ENCODE data around the gene SSC5D.
"Not testable (repeated sequence)": the region's sequence is repeated elsewhere in the genome, so short reads cannot be mapped to it uniquely, and the experiment has no call there.

The SSC5D gene

DNA sequence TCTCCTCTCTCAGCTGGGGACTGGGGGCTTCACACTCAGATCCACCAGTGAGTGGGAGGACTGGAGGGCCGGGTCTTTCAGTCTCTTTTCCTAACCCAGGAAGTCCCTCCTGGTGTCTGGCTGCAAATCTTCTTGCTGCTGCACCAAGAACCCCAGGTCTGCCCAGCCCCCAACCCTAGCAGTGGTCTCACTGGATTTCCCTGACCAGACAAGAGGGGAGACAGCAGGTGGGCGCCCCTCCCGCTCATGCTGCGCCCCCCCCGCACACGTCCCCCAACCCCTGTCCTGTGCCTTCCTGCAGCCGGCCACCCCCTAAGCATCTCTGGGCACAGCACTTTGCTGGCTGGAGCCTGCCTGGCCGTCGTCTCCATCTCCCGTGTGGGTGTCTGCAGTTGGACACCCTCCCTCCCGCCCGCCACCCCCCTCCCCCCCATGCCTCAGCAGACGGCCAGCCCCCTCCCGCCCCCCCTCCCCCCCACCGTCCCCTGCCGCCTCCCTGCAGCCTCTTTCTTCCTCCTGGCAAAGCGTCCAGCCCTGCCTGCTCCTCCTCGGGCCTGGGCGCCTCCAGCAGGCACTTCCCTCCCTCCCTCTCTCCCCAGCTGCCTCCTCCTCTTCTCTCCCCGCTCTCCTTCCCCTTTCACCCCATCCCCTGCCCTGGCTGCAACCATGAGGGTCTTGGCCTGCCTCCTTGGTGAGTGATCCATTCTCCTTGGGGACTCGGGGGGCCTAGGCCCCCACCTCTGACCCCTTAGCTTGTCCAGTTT, at the start of gene SSC5D:
SSC5D (plus strand) TSS at position 513 of the 764 bp plus-strand sequence; CDS start at position 667, 154 bp downstream.
- no peak for FAIRE-seq

DNA sequence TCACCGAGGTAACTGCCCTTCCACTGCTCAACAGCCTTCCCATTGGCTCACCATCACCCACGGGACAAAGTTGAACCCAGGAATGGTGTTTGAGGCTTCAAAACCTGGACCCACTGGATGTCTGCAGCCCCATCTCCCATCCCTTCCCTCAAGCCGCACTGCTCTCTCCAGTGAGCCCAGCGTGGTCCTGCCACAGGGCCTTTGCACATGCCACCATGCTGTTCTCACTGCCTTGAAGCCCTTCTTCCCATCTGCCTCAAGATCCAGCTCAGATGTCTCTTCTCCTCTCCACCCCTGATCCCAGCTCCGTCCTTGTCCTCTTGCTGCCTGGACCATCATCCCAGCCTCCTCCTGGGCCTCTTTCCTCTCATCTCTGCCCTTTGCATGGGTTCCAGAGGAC, 49.2 kb upstream of the SSC5D start:
- no peak for FAIRE-seq

DNA sequence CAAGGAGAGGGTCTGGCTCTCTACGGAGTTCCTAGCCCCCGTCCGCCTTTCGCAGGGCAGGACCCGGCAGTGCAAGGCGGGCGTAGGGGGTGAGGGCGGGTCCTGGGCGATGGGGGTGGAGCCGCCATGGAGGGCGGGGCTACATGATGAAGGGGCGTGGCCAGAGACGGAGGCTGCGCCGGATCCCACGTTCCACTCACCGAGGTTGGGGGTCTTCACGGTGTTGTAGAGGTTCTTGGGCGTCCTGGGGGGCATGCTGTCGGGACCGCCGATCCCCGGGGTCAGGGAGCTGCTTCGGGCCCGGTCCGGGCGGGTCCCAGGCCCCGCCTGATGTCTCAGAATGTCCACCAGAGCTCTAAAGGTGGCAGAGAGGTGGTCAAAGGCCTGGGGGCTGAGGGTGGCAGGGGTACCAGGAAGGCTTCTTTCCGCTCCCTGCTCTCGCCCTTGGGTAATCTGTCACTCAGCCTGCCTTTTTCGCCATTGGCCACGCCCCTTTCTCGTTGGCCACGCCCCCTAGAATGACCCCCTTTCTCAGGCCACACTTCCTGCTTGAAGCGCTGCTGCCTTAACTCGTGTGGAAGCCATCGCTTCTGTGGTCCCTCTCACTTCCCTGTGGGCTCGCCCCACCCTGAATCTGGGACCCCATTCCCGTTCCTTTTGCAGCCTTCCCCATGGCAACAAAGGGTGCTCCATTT, 47.7 kb upstream of the SSC5D start:
- FAIRE-seq = no peak

DNA sequence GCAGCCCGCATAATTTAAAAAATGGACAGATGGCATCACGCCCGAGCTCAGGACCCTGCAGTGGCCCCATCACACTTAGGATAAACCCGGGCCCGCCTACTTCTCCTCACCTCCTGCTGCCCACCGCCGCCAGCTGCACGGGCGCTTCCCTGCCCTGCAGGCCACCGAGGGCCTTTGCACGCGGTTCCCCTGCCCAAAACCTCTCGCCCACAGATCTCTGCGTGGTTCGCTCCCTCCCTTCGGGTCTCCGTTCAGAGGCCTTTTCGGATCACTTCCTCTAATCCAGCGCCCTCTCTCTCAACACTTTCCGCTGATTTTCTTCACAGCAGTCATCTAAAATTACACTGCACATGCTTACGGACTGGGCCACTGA, 46.9 kb upstream of the SSC5D start:
- no peak for FAIRE-seq

DNA sequence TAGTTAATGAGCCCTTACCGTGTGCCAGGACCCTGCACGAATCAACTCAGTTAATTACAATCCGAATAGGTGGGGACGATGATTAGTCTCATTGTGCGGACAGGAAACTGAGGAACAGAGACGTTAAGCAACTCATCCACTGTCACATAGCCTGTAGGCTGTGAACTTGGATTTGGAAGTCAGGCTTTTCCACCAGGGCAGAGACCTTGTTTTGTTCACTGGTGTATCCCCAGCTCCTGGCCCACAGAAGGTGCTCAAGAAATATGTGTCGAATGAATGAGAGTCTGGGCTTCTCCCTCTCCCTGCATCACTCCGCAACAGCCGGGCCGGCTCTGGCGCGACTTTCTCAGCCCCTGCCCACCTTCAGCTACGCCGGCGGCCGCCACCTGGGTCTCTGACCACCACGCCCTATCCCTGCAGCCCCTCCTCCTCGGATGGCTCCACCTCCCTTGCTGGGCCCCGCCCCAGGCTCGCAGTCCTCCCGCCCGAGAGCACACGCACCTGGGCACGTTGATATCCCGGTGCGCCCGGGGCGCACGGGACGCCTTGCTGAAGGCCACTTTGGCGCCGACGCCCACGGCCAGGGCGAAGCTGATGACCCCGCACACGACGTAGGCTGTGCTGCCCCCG, 46.4 kb upstream of the SSC5D start:
- no peak for FAIRE-seq

DNA sequence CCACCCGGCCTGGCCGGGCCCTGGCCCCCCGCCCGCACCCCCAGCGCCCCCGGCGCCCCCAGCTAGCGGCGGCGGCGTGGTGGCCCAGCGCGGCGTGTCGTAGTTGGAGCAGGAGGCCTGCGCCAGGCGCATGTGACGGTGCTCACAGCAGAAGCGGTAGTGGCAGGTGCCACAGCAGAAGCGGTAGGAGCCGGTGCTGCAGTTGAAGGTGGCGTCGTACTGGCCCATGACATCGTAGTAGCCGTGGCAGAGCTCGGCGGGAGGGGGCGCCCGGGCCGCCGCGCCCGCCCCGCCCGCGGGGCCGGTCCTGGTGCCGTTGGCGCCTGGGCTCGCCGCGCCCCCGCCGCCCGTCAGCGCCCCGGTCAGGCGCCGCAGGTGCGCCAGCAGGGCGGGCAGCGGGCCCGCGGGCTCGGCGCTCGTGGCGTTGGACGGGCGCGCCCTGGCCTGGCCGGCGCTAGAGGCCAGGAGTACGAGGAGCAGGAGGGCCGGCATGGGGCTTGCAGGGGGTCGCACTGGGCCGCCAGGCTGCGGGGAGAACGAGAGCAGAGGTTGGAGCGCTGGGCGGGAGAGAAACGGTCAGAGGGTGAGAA, 45.8 kb upstream of the SSC5D start:
- FAIRE-seq = no peak

DNA sequence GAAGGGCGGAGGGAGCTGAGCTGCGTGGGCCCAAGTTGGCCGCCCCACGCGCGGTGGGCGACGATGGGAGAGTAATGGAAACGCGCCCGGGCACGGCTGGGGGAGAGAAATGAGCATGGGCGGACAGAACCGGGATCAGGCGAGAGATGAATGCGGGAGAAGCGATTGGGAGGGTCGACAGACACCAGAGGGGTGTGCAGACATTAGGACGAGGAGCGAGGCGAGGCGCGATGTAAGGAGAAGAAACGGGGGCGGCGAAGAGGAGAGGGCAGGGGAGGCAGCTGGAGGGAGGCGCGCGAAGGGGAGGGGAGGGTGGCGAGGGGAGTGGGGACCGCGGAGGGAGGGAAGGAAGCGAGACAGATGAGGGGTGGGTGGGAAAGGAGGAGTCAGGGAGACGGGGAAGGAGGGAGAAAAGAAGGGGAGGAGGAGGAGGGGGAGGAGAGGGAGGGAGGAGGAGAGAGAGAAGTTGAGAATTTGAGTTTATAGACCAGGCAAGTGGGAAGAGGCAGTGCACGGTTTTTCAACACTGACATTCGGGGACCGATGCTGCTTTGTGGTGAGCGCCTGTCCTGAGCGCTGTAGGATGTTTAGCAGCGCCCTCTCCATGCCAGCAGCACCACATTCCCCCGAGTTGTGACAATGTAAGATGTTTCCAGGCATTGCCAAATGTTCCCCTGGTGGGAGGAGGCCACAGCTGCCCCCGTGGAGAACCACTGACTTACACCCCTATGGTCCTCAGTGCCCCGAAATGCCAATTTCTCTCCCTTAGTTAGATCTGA, 45.0 kb upstream of the SSC5D start, which contains the start of gene SHISA7:
SHISA7 (minus strand) TSS at position 256 of the 779 bp plus-strand sequence. CDS start 437 bp downstream, outside the sequence.
- no peak for FAIRE-seq

DNA sequence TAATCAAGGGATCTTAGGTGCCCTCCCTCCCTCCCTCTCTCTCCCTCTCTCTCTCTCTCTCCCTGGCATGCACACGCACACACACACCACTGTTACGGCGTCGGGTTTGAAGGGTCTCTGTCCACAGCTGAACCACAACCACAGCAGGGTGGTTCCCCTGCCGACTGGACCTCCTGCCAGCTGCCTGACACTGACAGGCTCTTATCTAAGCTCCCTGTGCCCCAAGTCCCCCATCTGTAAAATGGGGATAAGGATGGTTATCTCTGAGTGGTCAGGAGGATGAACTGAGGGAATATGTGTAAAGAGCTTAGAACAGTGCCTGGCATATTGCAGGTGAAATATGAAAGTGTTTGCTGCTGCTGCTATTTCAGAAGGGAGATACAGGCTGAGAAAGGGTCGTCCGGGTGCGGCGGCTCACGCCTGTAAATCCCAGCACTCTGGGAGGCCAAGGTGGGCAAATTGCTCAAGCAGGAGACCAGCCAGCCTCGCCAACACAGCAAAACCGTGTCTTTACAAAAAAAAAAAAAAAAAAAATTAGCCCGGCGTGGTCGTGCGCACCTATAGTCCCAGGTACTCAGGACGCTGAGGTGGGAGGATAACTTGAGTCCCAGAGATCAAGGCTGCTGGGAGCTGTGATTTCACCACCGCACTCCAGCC, 44.3 kb upstream of the SSC5D start:
- no peak for FAIRE-seq

DNA sequence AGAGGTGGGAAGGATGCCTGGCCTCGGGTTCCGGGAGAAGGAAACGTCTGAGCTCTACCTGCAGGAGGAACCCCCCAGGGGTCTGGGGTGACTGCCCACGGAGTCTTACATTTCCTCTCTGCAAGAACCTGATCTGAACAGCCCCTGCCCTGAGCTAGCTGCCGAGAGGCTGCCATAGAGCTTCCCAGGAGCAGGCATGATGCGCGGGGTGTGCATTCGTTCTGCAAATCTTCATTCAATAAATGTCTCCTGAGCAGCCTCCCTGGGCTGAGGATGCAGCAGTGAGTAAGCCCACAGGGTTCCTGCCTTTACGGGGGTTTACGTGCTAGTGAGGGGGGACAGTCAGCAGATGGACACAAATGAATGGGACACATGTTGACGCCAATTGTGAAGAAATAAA, 43.6 kb upstream of the SSC5D start:
- FAIRE-seq = no peak

DNA sequence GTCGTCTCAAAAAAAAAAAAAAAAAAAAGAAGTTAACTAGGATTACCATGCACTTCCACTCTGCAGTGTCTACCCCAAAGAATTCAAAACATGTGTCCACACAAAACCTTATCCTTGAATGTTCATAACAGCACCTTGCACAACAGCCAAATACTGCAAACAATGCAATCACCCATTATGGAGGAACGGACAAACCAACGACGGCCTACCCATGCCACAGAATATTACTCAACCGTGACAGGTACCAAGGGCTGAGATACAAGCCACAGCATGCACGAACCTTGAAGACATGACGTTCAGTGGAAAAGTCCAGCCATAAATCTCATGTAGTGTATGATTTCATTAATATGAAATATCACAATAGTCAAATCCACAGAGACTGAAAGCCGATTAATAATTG, 42.2 kb upstream of the SSC5D start:
- no peak for FAIRE-seq

DNA sequence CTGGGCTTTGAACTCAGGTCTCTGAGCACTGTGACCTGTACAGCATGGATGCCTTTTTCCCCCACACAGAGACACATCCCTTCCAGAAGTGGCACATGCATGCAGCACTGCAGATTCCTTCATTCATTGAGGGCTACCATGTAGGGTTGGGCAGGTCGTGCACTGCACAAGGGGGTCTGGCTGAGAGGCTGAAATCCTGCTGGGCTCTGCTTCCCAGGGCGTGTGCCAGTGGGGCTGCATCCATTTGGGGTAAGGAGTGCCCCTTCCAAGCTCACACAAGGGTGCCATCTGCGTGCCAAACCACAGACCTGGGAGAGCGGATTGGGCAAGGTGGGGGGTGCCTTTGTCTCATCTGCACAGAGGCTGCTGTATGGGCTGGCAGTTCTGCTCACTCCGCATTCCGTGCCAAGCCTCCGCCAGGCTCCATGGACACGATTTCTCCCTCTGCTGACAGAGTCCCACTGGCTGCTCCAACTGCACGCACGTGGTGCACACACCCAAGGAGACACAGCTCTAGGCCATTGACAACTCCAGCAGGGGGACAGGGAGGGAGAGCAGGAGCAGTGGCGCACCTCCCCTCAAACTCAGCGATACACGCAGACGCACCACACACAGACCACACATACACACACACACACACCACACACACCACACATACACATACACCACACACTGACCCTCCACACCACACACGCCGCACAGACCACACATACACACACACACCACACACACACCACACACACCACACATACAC, 40.6 kb upstream of the SSC5D start:
- no peak for FAIRE-seq

DNA sequence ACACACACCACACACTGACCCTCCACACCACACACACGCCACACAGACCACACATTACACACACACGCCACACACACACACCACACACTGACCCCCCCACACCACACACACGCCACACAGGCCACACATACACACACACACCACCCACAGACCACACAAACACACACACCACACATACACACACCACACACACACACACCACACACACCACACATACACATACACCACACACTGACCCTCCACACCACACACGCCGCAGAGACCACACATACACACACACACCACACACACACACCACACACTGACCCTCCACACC, 40.1 kb upstream of the SSC5D start:
- not testable (repeated sequence) for FAIRE-seq

DNA sequence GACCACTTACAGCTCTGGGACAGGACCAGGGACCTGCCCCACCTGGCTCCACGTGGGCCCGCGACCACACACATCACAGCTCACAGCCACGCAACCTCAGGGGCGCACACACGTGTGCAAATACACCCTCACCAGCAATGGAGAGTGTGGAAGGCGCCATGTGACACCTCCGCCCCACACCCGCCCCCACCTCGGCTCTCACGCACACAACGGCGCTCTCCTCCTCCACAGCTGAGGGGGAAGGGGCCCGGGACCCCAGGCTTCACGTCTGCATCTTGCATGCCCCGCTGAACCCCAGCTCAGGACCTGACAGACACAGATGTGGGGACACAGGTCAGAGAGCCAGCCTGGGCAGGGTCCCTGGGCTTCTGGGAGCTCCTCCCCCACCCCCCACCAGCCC, 38.8 kb upstream of the SSC5D start:
- no peak for FAIRE-seq

DNA sequence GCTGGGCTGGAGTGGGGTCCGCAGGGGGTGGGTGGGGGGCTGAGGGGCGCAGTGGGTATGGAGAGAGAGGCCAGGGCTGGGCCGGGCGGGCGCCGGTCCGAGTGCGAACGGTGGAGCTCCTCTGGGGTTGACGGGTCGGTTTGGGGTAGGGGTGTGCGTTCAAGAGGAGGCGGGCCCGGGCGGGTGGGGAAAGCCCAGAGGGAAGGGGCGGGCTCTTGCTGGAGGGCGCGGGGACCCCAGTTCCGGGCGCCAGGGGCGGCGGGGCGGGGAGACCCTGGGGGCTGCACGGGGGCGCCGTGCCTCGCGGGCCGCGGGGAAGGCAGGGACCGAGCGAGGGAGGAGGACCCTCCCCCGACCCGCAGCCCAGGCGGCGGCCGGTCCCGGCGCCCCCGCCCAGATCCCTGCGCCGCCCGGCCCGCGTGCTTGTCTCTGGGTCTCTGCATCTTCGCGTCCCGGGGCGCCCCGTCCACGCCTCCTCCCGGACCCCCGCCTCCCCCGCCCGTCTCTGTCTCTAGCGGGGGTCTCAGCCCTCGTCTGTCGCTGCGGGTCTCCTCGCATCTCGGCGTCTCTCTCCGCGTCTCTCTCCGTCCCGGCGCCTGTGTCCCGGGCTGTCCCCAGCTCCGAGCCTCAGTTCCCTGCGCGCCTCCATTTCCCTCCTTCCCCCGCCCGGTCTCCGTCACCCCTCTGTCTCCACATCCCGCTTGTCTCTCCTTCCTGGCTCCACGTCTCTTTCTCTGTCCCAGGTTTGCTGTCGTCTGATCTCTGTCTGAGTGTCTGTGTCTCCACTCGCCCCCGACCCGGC, 36.9 kb upstream of the SSC5D start:
- no peak for FAIRE-seq

DNA sequence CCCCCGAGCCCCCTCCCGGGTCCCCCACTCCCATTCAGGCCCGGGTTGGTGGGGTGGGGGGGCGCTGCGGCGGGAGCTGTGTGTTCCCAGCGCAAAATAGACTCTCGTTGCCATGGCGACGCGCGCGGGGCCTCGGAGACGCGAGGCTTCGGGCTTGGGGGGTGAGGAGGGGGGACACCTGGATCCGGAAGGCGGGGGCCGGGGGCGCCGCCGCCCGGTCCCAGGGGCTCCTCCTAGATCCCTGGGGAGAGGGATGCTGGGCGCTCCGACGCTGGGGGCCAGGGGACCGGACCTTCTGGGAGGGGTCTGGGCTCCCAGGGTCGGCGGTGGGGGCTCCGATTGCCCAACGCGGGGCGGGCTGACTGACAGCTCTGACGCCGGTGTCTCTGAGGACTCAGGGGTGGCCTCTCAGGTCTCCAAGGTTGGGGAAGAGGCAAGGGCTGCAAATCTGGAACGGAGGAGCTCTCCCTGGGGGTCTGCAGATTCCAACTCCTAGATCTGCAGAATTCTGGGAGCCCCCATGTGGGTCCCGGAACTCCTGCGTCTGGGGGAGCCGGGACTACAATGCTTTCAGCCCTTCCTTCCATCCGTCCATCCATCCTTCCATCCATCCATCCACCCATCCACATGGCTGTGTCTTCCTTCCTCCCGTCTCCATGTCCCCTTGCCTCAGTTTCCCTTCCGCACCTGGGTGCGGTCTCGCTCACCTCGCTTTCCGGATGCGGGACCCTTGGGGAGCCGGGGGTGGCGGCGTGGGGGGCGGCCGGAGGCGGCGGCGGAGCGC, 36.1 kb upstream of the SSC5D start:
- no peak for FAIRE-seq

DNA sequence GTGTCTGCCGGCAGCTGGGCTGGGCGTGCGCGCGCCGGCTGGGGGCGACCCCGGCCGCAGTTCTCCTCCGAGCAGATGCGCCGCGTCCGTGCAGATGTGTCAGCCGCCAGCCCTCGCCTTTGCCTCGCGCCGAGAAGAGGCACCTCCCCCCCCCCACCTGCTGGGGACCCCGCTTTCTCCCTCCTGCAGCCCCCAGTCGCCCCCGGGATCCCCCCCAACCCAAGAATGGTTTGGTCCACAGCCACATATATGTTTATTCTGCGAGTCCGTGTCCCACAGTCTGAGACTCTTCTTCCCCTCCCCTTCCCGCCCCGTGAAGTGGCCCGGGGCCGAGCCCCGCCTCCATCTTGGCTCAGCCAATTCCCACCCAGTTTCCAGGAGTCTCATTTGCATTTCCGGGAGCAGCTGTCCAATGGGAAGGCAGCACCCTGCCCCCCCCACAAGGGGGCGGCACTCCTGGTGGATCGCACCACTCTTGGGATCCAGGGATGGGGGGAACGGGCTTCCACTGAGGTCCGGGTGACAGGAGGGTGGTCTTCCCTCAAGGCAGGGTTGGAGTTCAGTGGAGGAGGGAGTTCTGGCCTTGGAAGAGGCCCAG, 35.4 kb upstream of the SSC5D start:
- no peak for FAIRE-seq

DNA sequence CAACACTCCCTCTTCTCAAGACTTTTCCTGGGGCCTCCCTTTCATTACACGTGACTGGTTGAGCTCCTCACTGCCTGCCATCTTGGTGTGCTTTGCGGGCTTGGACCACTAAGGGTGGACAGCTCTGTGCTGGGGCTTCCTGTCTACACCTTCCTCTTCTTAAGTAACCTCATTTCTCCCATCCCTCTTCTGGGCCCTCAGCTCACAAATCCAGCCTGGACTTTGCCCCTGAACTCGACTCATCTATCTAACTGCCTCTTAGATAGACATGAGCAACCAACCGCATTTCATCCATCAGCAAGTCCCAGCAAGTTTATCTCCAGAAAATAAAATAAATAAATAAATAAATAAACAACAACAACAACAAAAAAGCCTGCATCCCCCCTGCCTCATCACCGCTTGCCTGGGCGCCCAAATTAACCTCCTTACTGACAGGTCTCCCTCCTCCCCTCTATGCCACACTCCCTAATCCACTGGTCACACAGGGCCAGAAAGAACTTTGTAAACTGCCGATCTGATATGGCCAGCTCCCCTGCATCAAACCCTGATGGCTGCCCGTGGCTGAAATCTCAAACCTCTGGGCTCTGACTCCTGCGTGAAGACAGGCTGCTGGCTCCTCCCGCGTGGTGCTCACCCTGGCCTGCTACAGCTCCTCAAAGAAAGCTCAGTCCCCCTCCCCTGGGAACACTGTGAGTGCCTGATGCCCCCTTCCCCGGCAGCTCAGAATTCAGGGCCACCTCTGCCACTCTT, 34.5 kb upstream of the SSC5D start:
- FAIRE-seq = no peak

DNA sequence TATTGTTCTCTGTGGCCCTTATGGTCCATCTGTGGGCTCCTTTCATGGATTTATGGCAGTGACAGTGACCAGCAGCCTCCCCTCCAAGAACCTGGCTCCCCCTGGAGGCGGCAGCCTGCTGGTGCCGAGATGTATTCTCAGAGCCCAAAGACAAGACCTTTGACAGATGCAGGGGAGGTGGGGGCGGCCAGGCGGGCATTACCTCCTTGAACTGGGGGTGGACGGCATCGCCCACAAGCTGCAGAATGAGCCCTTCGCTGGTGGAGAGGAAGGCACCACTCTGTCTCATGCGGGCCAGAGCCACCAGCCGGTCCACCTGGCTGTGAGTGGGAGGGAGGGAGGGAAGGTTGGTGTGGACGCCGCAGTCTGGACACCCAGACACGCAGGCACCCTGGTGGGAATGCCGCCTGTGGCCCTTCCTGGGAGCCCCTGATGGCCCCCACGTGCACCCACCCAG, 33.4 kb upstream of the SSC5D start:
- FAIRE-seq = no peak

All from A204.1 (cell line).